GM23248 (cell line): Measurements from ENCODE around the gene TUBGCP6.

Experiments
- EZH2 ChIP-seq: fragments of 200-600 bp; sonication (generic); IDR thresholded peaks from 2 replicates; pipeline ENCODE4 v1.6.1; 2018; ENCODE audit warnings: antibody characterized with exemption, mild to moderate bottlenecking; ENCODE audit not compliant: insufficient read depth, poor library complexity, severe bottlenecking
- EZH2phosphoT487 ChIP-seq: fragments of 200-600 bp; sonication (generic); IDR thresholded peaks from 2 replicates; pipeline ENCODE4 v1.6.1; 2018; ENCODE audit warnings: antibody characterized with exemption, moderate library complexity, mild to moderate bottlenecking, low read depth; ENCODE audit not compliant: insufficient read depth

DNA sequence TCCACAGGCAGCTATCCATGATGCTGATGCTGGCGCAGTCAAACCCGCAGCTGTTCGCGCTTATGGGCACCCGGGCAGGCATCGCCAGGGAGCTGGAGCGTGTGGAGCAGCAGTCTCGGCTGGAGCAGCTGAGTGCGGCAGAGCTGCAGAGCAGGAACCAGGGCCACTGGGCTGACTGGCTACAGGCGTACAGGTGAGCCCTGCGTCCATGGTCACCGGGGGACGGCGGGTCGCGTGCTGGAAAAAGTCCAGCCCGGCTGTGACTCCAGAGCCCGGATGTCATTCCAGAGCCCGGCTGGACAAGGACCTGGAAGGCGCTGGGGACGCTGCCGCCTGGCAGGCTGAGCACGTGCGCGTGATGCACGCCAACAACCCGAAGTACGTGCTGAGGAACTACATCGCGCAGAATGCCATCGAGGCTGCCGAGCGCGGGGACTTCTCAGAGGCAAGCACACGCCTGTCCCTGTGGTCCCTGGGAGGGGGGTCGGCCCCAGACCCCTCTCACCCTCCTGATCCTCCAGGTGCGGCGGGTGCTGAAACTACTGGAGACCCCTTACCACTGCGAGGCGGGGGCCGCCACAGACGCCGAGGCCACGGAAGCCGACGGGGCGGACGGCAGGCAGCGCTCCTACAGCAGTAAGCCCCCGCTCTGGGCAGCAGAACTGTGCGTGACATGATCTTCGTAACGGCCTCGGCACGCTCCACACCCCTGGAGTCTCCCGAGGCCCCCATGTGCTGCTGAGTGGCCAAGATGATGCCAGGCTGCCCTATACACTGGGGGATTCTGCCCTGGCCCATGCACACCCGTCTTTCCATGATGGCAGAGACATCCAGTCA, 27.9 kb downstream of the TUBGCP6 start:
- TF ChIP-seq EZH2 (no peak), EZH2phosphoT487 (no peak)
